Activated B cell treated with CpG ODN at 0.5 μM for 24 hours (primary cell): ENCODE measurements around the gene ZNF362. TPM values are rescaled to one million over a fixed set of nuclear protein-coding genes. Genes with fewer than 3 reads are reported as not detected.

Experiments used
- ATAC-seq: fragments of 200-7000 bp; cut with Tn5 transposase; one replicate; pipeline ENCODE4 v1.10.0; 2021; ENCODE audit warnings: low read depth, mild to moderate bottlenecking, moderate library complexity
- CTCF ChIA-PET: fragments of 350-600 bp; sonication (Branson Sonifier 250); formaldehyde crosslinking; loops from one replicate; lab custom pipeline; 2021; ENCODE audit warnings: antibody characterized with exemption; lab: Charles Lee
- POLR2A ChIA-PET: fragments of 350-600 bp; sonication (Branson Sonifier 250); formaldehyde crosslinking; loops from one replicate; lab custom pipeline; 2021; ENCODE audit warnings: antibody characterized with exemption; lab: Charles Lee
- DNase-seq: peaks from one replicate; pipeline ENCODE4 v3.0.0; 2022
- H3K27ac Mint-ChIP-seq: one replicate; pipeline ENCODE4 v1.8.0; 2020; ENCODE audit warnings: mixed read lengths
- H3K27me3 Mint-ChIP-seq: one replicate; pipeline ENCODE4 v1.8.0; 2021; ENCODE audit warnings: mixed read lengths
- H3K36me3 Mint-ChIP-seq: one replicate; pipeline ENCODE4 v1.8.0; 2021; ENCODE audit warnings: low read depth, mixed read lengths
- H3K4me1 Mint-ChIP-seq: one replicate; pipeline ENCODE4 v1.8.0; 2021; ENCODE audit warnings: mixed read lengths
- H3K4me3 Mint-ChIP-seq: one replicate; pipeline ENCODE4 v1.8.0; 2020; ENCODE audit warnings: mild to moderate bottlenecking, mixed read lengths
- H3K9me3 Mint-ChIP-seq: one replicate; pipeline ENCODE4 v1.8.0; 2020; ENCODE audit warnings: mixed read lengths
- CTCF ChIP-seq: fragments of 200-600 bp; IDR thresholded peaks from one replicate; pipeline ENCODE4 v1.8.0; 2022; ENCODE audit warnings: antibody characterized with exemption, mild to moderate bottlenecking
- intact Hi-C: fragments of 100-400 bp; cut with micrococcal nuclease; formaldehyde crosslinking; loops from one replicate; pipeline ENCODE4 v1.15.1; 2024
- total RNA-seq: library from RNA; stranded (reverse); gene quantifications from 2 replicates; pipeline ENCODE4 v1.2.3, GENCODE V29; 2022

ZNF362 gene
- total RNA-seq, 1 donor from 2014 or later: 17.7 TPM

- Mint-ChIP-seq H3K27ac (no peak overlapping the region), H3K4me3 (no peak overlapping the region), H3K36me3 (peaks cover 43% of the 10 kb centered on the region), H3K27me3 (no peaks in the 10 kb centered on the region), H3K4me1 (no peaks in the 10 kb centered on the region), H3K9me3 (no peaks in the 10 kb centered on the region)
- CTCF ChIA-PET: no interaction called here
- ATAC-seq: no peak
- POLR2A ChIA-PET: interaction anchor here (1.2 kb wide), 1 partner anchor 28 kb away, joined by 3 read pairs; no protein-coding TSS in a partner anchor
- no peak for TF ChIP-seq CTCF
- no peak for DNase-seq
- intact Hi-C loops: no loop called here
Observed at GRCh38 chr1:33322109-33322508, 65.8 kb downstream of the ZNF362 start.

- H3K36me3 Mint-ChIP-seq: peaks cover 52% of the 10 kb centered on the region
- ATAC-seq (no peak), DNase-seq (no peak)
- intact Hi-C loops: no loop called here
- POLR2A ChIA-PET: interaction anchor here (1.2 kb wide), 1 partner anchor 27 kb away, joined by 3 read pairs; no protein-coding TSS in a partner anchor
- H3K27me3 Mint-ChIP-seq: no peaks in the 10 kb centered on the region
- H3K27ac Mint-ChIP-seq: no peak overlapping the region
- H3K4me1 Mint-ChIP-seq: no peaks in the 10 kb centered on the region
- H3K4me3 Mint-ChIP-seq: no peak overlapping the region
- no peak for TF ChIP-seq CTCF
- H3K9me3 Mint-ChIP-seq: no peaks in the 10 kb centered on the region
- CTCF ChIA-PET: no interaction called here
Observed at GRCh38 chr1:33322870-33323585, 66.7 kb downstream of the ZNF362 start.

GRCh38 chr1:33323663-33324477 lies 67.6 kb downstream of the ZNF362 start:
- no peaks in the 10 kb centered on the region for H3K4me1 Mint-ChIP-seq
- intact Hi-C loops: no loop called here
- no peak for TF ChIP-seq CTCF
- H3K4me3 Mint-ChIP-seq: no peak overlapping the region
- ATAC-seq: no peak
- ChIA-PET POLR2A (interaction anchor here (0.6 kb wide), 1 partner anchor 333 kb away, joined by 3 read pairs; no protein-coding TSS in a partner anchor), CTCF (no interaction called here)
- H3K9me3 Mint-ChIP-seq: no peaks in the 10 kb centered on the region
- no peak for DNase-seq
- H3K27me3 Mint-ChIP-seq: no peaks in the 10 kb centered on the region
- no peak overlapping the region for H3K27ac Mint-ChIP-seq
- peaks cover 60% of the 10 kb centered on the region for H3K36me3 Mint-ChIP-seq

GRCh38 chr1:33324677-33325575 lies 68.6 kb downstream of the ZNF362 start:
- ATAC-seq: no peak
- DNase-seq: no peak
- POLR2A ChIA-PET: interaction anchor here (0.6 kb wide), 1 partner anchor 334 kb away, joined by 3 read pairs; no protein-coding TSS in a partner anchor
- CTCF ChIA-PET: no interaction called here
- Mint-ChIP-seq H3K4me1 (no peaks in the 10 kb centered on the region), H3K4me3 (no peak overlapping the region), H3K27me3 (no peaks in the 10 kb centered on the region), H3K9me3 (no peaks in the 10 kb centered on the region), H3K36me3 (peaks cover 70% of the 10 kb centered on the region), H3K27ac (no peak overlapping the region)
- intact Hi-C loops: no loop called here
- no peak for TF ChIP-seq CTCF
